K562 (cell line): ENCODE measurements around the gene MYL3. TPM values are rescaled to one million over a fixed set of nuclear protein-coding genes. Genes with fewer than 3 reads are reported as not detected.

Experiments
- ATAC-seq: fragments of 200-7000 bp; cut with Tn5 transposase; 3 replicates; pipeline ENCODE4 v1.9.1; 2020; ENCODE audit warnings: moderate library complexity
- BruUV-seq: library from RNA; stranded (reverse); fragments of 400-500 nt; replicated peaks from 2 replicates; lab custom pipeline; 2021; lab: Mats Ljungman, UMichigan
- CTCF ChIA-PET: fragments of 300-600 bp; formaldehyde crosslinking; extraction: SDS; loops from one replicate; lab custom pipeline; 2021; ENCODE audit warnings: low intra/inter-chr PET ratio; lab: Yijun Ruan, JAX
- POLR2A ChIA-PET: fragments of 300-600, 350-650 bp; sonication (Branson Sonifier 250); formaldehyde crosslinking; extraction: SDS; loops from one replicate; lab custom pipeline; 2021; ENCODE audit warnings: antibody characterized with exemption, inconsistent platforms; lab: Yijun Ruan, JAX
- DNase-seq, 4 experiments: peaks; one replicate each; pipeline versions ENCODE4 v3.0.0 to v3.0.0-alpha.2; 2011 to 2018; ENCODE audit warnings: low spot score in 3 of 4, mixed read lengths in 3 of 4; ENCODE audit errors: extremely low read depth in 1 of 4
- FAIRE-seq: peaks from 2 replicates; lab custom pipeline; 2011; peaks lifted over from hg19 to GRCh38; lab: Jason Lieb, UNC
- H2AFZ ChIP-seq: 2 replicates; pipeline ENCODE4 v1.6.0; 2011; ENCODE audit warnings: low read depth, low read length, control low read depth, inconsistent platforms
- H3K27ac ChIP-seq: fragments of 200-600 bp; 3 replicates; pipeline ENCODE4 v1.8.0; 2011; ENCODE audit warnings: low read depth, mild to moderate bottlenecking, control low read depth, inconsistent platforms, low read length, moderate library complexity, mixed read lengths; ENCODE audit errors: extremely low read depth
- H3K27me3 ChIP-seq, 2 experiments: fragments of 300-600 bp in 1 of 2; 2 replicates in 1 of 2; 3 replicates in 1 of 2; pipeline versions ENCODE4 v1.6.0 to v1.8.0; 2011; ENCODE audit warnings: inconsistent platforms in 2 of 2, low read length in 2 of 2, mild to moderate bottlenecking in 1 of 2, mixed read lengths in 1 of 2, moderate library complexity in 1 of 2; ENCODE audit not compliant: control insufficient read depth in 2 of 2, insufficient read depth in 2 of 2
- H3K36me3 ChIP-seq: fragments of 300-600 bp; 3 replicates; pipeline ENCODE4 v1.8.0; 2011; ENCODE audit warnings: mild to moderate bottlenecking, low read length, inconsistent platforms; ENCODE audit not compliant: control insufficient read depth, insufficient read depth
- H3K4me1 ChIP-seq, 2 experiments: fragments of 200-600 bp in 1 of 2; replicated peaks in 1 of 2; 2 replicates in 1 of 2; 3 replicates in 1 of 2; pipeline versions ENCODE4 v1.5.1 to v1.8.0; 2011; ENCODE audit warnings: inconsistent platforms in 2 of 2, low read length in 2 of 2, mild to moderate bottlenecking in 1 of 2, mixed read lengths in 1 of 2, moderate library complexity in 1 of 2; ENCODE audit not compliant: control insufficient read depth in 2 of 2, insufficient read depth in 2 of 2
- H3K4me2 ChIP-seq: 2 replicates; pipeline ENCODE4 v1.6.1; 2011; ENCODE audit warnings: low read length, control low read depth, inconsistent platforms, mixed read lengths; ENCODE audit not compliant: insufficient read depth
- H3K4me3 ChIP-seq: fragments of 200-600 bp; sonication (generic), shearing (Covaris generic); 2 replicates; pipeline ENCODE4 v1.5.1; 2016; ENCODE audit warnings: control low read depth, inconsistent platforms
- H3K79me2 ChIP-seq: fragments of 200-600 bp; 3 replicates; pipeline ENCODE4 v1.8.0; 2011; ENCODE audit warnings: low read length, inconsistent platforms; ENCODE audit not compliant: control insufficient read depth, insufficient read depth
- H3K9ac ChIP-seq, 2 experiments: 2 replicates each; pipeline versions ENCODE4 v1.6.0 to v1.6.1; 2011; ENCODE audit warnings: low read depth in 2 of 2, low read length in 2 of 2, control low read depth in 1 of 2, inconsistent platforms in 1 of 2, mild to moderate bottlenecking in 1 of 2, mixed read lengths in 1 of 2; ENCODE audit not compliant: insufficient read depth in 1 of 2
- H3K9me1 ChIP-seq: one replicate; pipeline ENCODE4 v1.6.0; 2011; ENCODE audit warnings: inconsistent platforms, mild to moderate bottlenecking, low read length, moderate library complexity; ENCODE audit not compliant: control insufficient read depth, insufficient read depth
- H3K9me3 ChIP-seq: replicated peaks from 2 replicates; pipeline ENCODE4 v1.5.1; 2011; ENCODE audit warnings: low read depth, low read length, inconsistent platforms; ENCODE audit not compliant: control insufficient read depth, insufficient read depth
- H4K20me1 ChIP-seq: replicated peaks from 2 replicates; pipeline ENCODE4 v1.6.1; 2011; ENCODE audit warnings: low read length, inconsistent platforms, mixed read lengths; ENCODE audit not compliant: control insufficient read depth, insufficient read depth
- FOXK2 ChIP-seq, 2 experiments: fragments of 450-650 bp; IDR thresholded peaks in 1 of 2; conservative IDR thresholded peaks in 1 of 2; 2 replicates each; pipeline ENCODE4 v1.6.1; 2016; ENCODE audit warnings: low read depth in 2 of 2, mild to moderate bottlenecking in 1 of 2
- KLF10 ChIP-seq: fragments of 250-450 bp; sonication (Bioruptor Pico); IDR thresholded peaks from 2 replicates; pipeline ENCODE4 v1.6.1; 2021; ENCODE audit warnings: matching md5 sums
- NCOA6 ChIP-seq: fragments of 450-650 bp; IDR thresholded peaks from 2 replicates; pipeline ENCODE4 v1.6.1; 2017; ENCODE audit warnings: mild to moderate bottlenecking
- POLR2G ChIP-seq: fragments of 200-400 bp; formaldehyde crosslinking; IDR thresholded peaks from 2 replicates; pipeline ENCODE4 v1.6.1; 2017; ENCODE audit warnings: low read depth, mild to moderate bottlenecking, antibody characterized with exemption, low read length, moderate library complexity
- RAD21 ChIP-seq, 2 experiments: fragments of 250-450 bp in 1 of 2; fragments of 450-650 bp in 1 of 2; sonication (Bioruptor Pico) in 1 of 2; formaldehyde crosslinking in 1 of 2; IDR thresholded peaks in 1 of 2; conservative IDR thresholded peaks in 1 of 2; 2 replicates each; pipeline versions ENCODE4 v1.4.0 to v1.8.0; 2020 to 2022; ENCODE audit warnings: mild to moderate bottlenecking in 2 of 2, moderate library complexity in 1 of 2
- SMC3 ChIP-seq: conservative IDR thresholded peaks from 2 replicates; pipeline ENCODE4 v1.6.1; 2011; ENCODE audit warnings: low read depth, low read length, improper control_type of control experiment; ENCODE audit not compliant: insufficient read depth
- TEAD1 ChIP-seq, 2 experiments: fragments of 450-650 bp in 1 of 2; sonication (generic) in 1 of 2; formaldehyde crosslinking; IDR thresholded peaks; 2 replicates each; pipeline versions ENCODE4 v1.4.0 to v1.8.0; 2020 to 2022; ENCODE audit warnings: mild to moderate bottlenecking in 2 of 2, missing genetic modification reagents in 1 of 2
- ZSCAN29 ChIP-seq: fragments of 450-650 bp; IDR thresholded peaks from 2 replicates; pipeline ENCODE4 v1.6.1; 2017
- WGBS: fragments of 100-300 bp; shearing (Covaris generic); methylation state at CpG from one replicate; pipeline ENCODE4 v1.1.6; 2016; ENCODE audit warnings: low coverage, mixed read lengths; ENCODE audit not compliant: insufficient coverage; ENCODE audit errors: missing lambda C conversion rate; 5-methylcytosine and 5-hydroxymethylcytosine counted together
- in situ Hi-C: fragments of 300-500 bp; cut with MboI; formaldehyde crosslinking; loops from 4 replicates; pipeline ENCODE4 v1.15.0; 2018; ENCODE audit warnings: inconsistent platforms, mixed read lengths
- intact Hi-C: fragments of 100-400 bp; cut with micrococcal nuclease; formaldehyde crosslinking; loops from 2 replicates; pipeline ENCODE4 v1.14.2; 2022
- polyA plus RNA-seq, 8 experiments: library from polyadenylated mRNA; depleted of rRNA in 4 of 8; stranded (reverse) in 5 of 8; unstranded in 3 of 8; fragments of >200 nt; fragmentation: Nextera tagmentation in 2 of 8; fragmentation: Illumina TruSeq in 1 of 8; extraction: Ambion mirVana in 2 of 8; extraction: Trizol in 1 of 8; gene quantifications; 2 replicates each; pipeline versions ENCODE4 v1.2.1 to v1.2.3, GENCODE V29; 2011 to 2014; ENCODE audit warnings: inconsistent platforms in 1 of 8, missing spikeins in 1 of 8
- total RNA-seq, 7 experiments: library from RNA; depleted of rRNA in 6 of 7; stranded (reverse); fragments of >200 nt in 6 of 7; fragmentation: Illumina TruSeq in 2 of 7; extraction: Trizol in 2 of 7; gene quantifications; 2 replicates each; pipeline versions ENCODE4 v1.2.1 to v1.2.3, GENCODE V29; 2011 to 2021; ENCODE audit warnings: low replicate concordance in 1 of 7
- TF ChIP-seq, protein P1 (sequence below): sonication (generic); formaldehyde crosslinking; IDR thresholded peaks from 2 replicates; pipeline ENCODE4 v1.9.0; 2022; ENCODE audit warnings: mild to moderate bottlenecking, missing genetic modification reagents
- TF ChIP-seq, protein P2 (sequence below): sonication (generic); formaldehyde crosslinking; IDR thresholded peaks from 2 replicates; pipeline ENCODE4 v1.9.0; 2022; ENCODE audit warnings: mild to moderate bottlenecking, missing genetic modification reagents
- TF ChIP-seq, protein P3 (sequence below), 3 experiments: IDR thresholded peaks in 2 of 3; conservative IDR thresholded peaks in 1 of 3; 2 replicates each; pipeline ENCODE4 v1.5.1; 2011 to 2012; ENCODE audit warnings: low read length in 3 of 3, mild to moderate bottlenecking in 3 of 3, control low read depth in 2 of 3, improper control_type of control experiment in 1 of 3, inconsistent platforms in 1 of 3, low read depth in 1 of 3, mixed read lengths in 1 of 3, moderate library complexity in 1 of 3; ENCODE audit not compliant: insufficient read depth in 2 of 3
- TF ChIP-seq, protein P4 (sequence below): sonication (generic); formaldehyde crosslinking; IDR thresholded peaks from 2 replicates; pipeline ENCODE4 v1.8.0; 2022; ENCODE audit warnings: mild to moderate bottlenecking, missing genetic modification reagents

MYL3 gene
- total and polyA plus RNA-seq, 9 of the 15 experiments (the other 6 are each of a cell fraction or from before 2014, with no cell fraction given) = 0.14 to 0.45 TPM; not detected in 7

DNA sequence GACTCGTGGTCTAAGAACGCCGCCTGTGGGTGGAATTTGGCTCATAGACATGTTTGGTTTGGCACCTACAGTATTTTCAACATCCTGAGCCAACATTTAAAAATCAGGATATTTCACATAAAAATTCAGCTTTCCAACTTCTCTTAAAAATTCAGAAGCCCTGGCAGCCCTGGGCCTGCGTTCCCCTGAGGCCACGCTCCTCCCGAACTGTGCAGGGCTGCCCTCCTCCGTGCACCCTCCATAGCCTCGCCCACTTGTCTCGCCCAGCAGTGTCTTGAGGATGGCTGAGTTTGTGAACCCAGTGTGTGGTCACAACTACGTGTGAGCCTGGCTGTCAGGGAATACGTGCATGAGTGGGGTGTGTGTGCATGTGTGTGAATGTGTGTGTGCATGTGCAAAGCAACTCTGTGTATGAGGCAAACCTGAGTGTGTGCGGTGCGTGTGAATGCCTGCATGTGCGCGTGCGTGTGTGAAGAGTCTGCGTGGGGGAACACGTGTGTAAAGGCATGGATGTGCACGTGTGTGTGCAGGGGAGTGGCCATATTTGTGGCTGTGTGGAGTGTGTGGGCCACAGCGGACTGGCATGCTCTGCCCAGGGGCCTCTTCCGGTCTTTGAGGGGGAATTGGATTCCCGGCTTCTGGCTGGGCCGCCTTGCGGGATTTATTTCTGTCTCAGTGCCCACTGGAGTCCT, 45.2 kb upstream of the MYL3 start:
- Histone ChIP-seq H3K36me3 (no peaks in the 10 kb centered on the region), H3K4me3 (no peak overlapping the region), H3K9me3 (no peaks in the 10 kb centered on the region), H3K27me3 (peaks cover 0 to 14% of the 10 kb centered on the region in 2 experiments; a peak in 2 of 5 replicates), H3K9ac (peak overlapping the region in 1 of 2 experiments; percentile 54; a peak in 1 of 4 replicates), H3K4me2 (no peak overlapping the region), H3K27ac (no peak overlapping the region), H4K20me1 (no peaks in the 10 kb centered on the region; the same call in none of the 2 replicates), H2AFZ (no peak overlapping the region), H3K4me1 (peaks cover 0 to 32% of the 10 kb centered on the region in 2 experiments; a peak in 4 of 5 replicates), H3K9me1 (peaks cover 4% of the 10 kb centered on the region), H3K79me2 (no peaks in the 10 kb centered on the region)
- FAIRE-seq (no peak), DNase-seq (no peak), ATAC-seq (no peak)
- intact Hi-C loops = loop anchor here (2.0 kb wide), 1 partner anchor 454 kb away; no protein-coding TSS in a partner anchor
- CTCF ChIA-PET = interaction anchor here (0.8 to 1.5 kb wide), 3 partner anchors 39 to 203 kb away, joined by 3 to 16 read pairs (median 3); no protein-coding TSS in a partner anchor
- POLR2A ChIA-PET = interaction anchor here (0.6 to 1.4 kb wide), 3 partner anchors 15 to 102 kb away, joined by 3 to 4 read pairs (median 3); no protein-coding TSS in a partner anchor
- in situ Hi-C loops = no loop called here
- 34% methylated on average over 24 of the region's 24 CpGs for WGBS
- BruUV-seq = no TSS peak
- TF ChIP-seq, protein P1, sequence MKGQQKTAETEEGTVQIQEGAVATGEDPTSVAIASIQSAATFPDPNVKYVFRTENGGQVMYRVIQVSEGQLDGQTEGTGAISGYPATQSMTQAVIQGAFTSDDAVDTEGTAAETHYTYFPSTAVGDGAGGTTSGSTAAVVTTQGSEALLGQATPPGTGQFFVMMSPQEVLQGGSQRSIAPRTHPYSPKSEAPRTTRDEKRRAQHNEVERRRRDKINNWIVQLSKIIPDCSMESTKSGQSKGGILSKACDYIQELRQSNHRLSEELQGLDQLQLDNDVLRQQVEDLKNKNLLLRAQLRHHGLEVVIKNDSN (CRISPR knock-in tag) = peak; percentile 39; the same call in 1 of the 2 replicates
- TF ChIP-seq FOXK2 (conservative IDR thresholded peaks at IDR 0.05 in 1 of 2, IDR thresholded peaks at IDR 0.05 in 1 of 2; ENCODE audit: low read depth in 2 of 2) (0 out of 4 replicates have a peak, but pooled peaks of 1 of the 2 experiments have one; percentile 4), TEAD1 (CRISPR knock-in tag; IDR thresholded peaks at IDR 0.05) (no peak), ZSCAN29 (no peak), POLR2G (peak; percentile 6; the same call in 1 of the 2 replicates), KLF10 (no peak), SMC3 (0 out of 2 replicates have a peak, but pooled peaks have one; percentile 19), RAD21 (CRISPR knock-in tag; conservative IDR thresholded peaks at IDR 0.05 in 1 of 2, IDR thresholded peaks at IDR 0.05 in 1 of 2) (peak in 1 of 2 experiments; percentile 55; a peak in 2 of 4 replicates), NCOA6 (no peak)
- TF ChIP-seq, protein P2, sequence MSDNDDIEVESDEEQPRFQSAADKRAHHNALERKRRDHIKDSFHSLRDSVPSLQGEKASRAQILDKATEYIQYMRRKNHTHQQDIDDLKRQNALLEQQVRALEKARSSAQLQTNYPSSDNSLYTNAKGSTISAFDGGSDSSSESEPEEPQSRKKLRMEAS (CRISPR knock-in tag) = 0 out of 2 replicates have a peak, but pooled peaks have one; percentile 39
- TF ChIP-seq, protein P3, sequence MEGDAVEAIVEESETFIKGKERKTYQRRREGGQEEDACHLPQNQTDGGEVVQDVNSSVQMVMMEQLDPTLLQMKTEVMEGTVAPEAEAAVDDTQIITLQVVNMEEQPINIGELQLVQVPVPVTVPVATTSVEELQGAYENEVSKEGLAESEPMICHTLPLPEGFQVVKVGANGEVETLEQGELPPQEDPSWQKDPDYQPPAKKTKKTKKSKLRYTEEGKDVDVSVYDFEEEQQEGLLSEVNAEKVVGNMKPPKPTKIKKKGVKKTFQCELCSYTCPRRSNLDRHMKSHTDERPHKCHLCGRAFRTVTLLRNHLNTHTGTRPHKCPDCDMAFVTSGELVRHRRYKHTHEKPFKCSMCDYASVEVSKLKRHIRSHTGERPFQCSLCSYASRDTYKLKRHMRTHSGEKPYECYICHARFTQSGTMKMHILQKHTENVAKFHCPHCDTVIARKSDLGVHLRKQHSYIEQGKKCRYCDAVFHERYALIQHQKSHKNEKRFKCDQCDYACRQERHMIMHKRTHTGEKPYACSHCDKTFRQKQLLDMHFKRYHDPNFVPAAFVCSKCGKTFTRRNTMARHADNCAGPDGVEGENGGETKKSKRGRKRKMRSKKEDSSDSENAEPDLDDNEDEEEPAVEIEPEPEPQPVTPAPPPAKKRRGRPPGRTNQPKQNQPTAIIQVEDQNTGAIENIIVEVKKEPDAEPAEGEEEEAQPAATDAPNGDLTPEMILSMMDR (IDR thresholded peaks at IDR 0.05 in 2 of 3, conservative IDR thresholded peaks at IDR 0.05 in 1 of 3; ENCODE audit: insufficient read depth in 2 of 3, low read depth in 1 of 3, low read length in 3 of 3) = peak; percentile 38 to 45 (median 40); a peak in 4 of 6 replicates
- TF ChIP-seq, protein P4, sequence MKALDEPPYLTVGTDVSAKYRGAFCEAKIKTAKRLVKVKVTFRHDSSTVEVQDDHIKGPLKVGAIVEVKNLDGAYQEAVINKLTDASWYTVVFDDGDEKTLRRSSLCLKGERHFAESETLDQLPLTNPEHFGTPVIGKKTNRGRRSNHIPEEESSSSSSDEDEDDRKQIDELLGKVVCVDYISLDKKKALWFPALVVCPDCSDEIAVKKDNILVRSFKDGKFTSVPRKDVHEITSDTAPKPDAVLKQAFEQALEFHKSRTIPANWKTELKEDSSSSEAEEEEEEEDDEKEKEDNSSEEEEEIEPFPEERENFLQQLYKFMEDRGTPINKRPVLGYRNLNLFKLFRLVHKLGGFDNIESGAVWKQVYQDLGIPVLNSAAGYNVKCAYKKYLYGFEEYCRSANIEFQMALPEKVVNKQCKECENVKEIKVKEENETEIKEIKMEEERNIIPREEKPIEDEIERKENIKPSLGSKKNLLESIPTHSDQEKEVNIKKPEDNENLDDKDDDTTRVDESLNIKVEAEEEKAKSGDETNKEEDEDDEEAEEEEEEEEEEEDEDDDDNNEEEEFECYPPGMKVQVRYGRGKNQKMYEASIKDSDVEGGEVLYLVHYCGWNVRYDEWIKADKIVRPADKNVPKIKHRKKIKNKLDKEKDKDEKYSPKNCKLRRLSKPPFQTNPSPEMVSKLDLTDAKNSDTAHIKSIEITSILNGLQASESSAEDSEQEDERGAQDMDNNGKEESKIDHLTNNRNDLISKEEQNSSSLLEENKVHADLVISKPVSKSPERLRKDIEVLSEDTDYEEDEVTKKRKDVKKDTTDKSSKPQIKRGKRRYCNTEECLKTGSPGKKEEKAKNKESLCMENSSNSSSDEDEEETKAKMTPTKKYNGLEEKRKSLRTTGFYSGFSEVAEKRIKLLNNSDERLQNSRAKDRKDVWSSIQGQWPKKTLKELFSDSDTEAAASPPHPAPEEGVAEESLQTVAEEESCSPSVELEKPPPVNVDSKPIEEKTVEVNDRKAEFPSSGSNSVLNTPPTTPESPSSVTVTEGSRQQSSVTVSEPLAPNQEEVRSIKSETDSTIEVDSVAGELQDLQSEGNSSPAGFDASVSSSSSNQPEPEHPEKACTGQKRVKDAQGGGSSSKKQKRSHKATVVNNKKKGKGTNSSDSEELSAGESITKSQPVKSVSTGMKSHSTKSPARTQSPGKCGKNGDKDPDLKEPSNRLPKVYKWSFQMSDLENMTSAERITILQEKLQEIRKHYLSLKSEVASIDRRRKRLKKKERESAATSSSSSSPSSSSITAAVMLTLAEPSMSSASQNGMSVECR = no peak
